Activated CD4-positive, alpha-beta memory T cell treated with anti-CD3 and anti-CD28 coated beads for 36 hours (primary cell): Measurements from ENCODE around the gene CAMK2G. TPM values are rescaled to one million over a fixed set of nuclear protein-coding genes. Genes with fewer than 3 reads are reported as not detected.

Experiments used
- CTCF ChIA-PET: fragments of 350-600 bp; sonication (Branson Sonifier 250); formaldehyde crosslinking; loops from one replicate; lab custom pipeline; 2021; ENCODE audit warnings: antibody characterized with exemption, inconsistent platforms; lab: Charles Lee
- POLR2A ChIA-PET: fragments of 350-600 bp; sonication (Branson Sonifier 250); formaldehyde crosslinking; loops from one replicate; lab custom pipeline; 2021; ENCODE audit warnings: antibody characterized with exemption; lab: Charles Lee
- DNase-seq: peaks from one replicate; pipeline ENCODE4 v3.0.0-alpha.2; 2020
- H3K27ac Mint-ChIP-seq: one replicate; pipeline ENCODE4 v1.8.0; 2021; ENCODE audit warnings: mixed read lengths
- H3K27me3 Mint-ChIP-seq: one replicate; pipeline ENCODE4 v1.8.0; 2021; ENCODE audit warnings: mixed read lengths
- H3K36me3 Mint-ChIP-seq: one replicate; pipeline ENCODE4 v1.8.0; 2021; ENCODE audit warnings: mixed read lengths
- H3K4me1 Mint-ChIP-seq: one replicate; pipeline ENCODE4 v1.8.0; 2021; ENCODE audit warnings: low read depth, mixed read lengths
- H3K4me3 Mint-ChIP-seq: one replicate; pipeline ENCODE4 v1.8.0; 2021; ENCODE audit warnings: mild to moderate bottlenecking, mixed read lengths
- H3K9me3 Mint-ChIP-seq: one replicate; pipeline ENCODE4 v1.8.0; 2021; ENCODE audit warnings: mixed read lengths
- intact Hi-C: fragments of 100-400 bp; cut with micrococcal nuclease; formaldehyde crosslinking; loops from one replicate; pipeline ENCODE4 v1.15.1; 2023
- total RNA-seq, 2 experiments: library from RNA; stranded (reverse); gene quantifications; one replicate each; pipeline ENCODE4 v1.2.3, GENCODE V29; 2021

Gene CAMK2G
- total RNA-seq, 2 experiments from 2014 or later = 20.8 to 21.5 TPM

DNA sequence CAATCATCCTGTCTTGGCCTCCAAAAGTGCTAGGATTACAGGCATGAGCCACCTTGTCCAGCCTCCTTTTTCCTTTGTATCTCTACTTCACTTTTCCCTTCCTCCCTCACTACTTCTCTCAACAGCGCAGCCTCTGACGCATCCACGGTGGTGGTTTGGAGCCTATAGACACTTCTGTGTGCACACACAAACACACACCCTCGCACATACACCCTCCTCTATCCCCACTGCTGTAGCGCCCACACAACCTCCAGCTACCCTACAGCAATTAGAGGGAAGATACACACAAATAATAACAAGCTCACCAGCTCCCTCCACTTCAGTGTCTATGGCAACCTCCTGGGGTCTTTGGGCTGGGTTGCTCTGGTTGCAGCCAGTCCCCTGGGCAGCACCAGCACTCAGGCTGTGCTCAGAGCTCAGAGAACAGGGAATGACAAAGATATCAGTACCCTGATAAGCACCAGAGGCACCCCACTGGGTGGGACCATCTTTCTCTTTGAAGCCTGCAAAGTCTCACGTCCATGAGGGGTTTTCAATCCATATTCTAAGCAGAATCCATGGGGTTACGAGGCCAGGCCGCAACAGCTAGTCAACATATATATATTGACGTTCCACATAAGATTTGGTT is 3.3 kb upstream of the CAMK2G start:
- no peak overlapping the region for H3K4me3 Mint-ChIP-seq
- H3K27me3 Mint-ChIP-seq = no peaks in the 10 kb centered on the region
- DNase-seq = no peak
- CTCF ChIA-PET = interaction anchor here (0.6 to 13.8 kb wide), 6 partner anchors 9 to 346 kb away, joined by 5 to 486 read pairs (median 15); no protein-coding TSS in a partner anchor
- peaks cover 1% of the 10 kb centered on the region for H3K36me3 Mint-ChIP-seq
- intact Hi-C loops = loop anchor here (5.0 kb wide), 1 partner anchor 95 kb away; the partner anchor contains the start of gene CHCHD1
- no peak overlapping the region for H3K27ac Mint-ChIP-seq
- POLR2A ChIA-PET = no interaction called here
- peaks cover 35% of the 10 kb centered on the region for H3K4me1 Mint-ChIP-seq
- H3K9me3 Mint-ChIP-seq = no peaks in the 10 kb centered on the region

DNA sequence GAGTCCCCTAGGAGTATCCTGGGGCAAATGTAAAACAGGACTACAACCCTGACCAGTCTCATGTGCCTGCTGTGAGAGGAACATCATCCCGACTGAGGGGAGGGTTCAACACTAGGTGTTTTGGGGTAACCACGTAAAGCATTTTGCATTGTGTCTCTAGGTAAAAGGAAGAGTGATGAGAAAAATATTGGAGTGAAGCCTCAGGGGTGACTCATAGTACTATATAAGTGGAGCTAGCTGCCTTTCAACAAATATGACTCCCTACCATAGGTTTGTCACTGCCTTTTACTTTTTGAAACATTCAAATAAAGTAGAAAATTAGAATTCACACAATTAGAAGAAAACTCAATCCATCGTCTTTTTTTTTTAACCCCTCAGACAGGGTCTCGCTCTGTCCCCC is 2.6 kb upstream of the CAMK2G start:
- POLR2A ChIA-PET = interaction anchor here (0.7 to 1.4 kb wide), 2 partner anchors 25 to 141 kb away, joined by 3 read pairs; no protein-coding TSS in a partner anchor
- peaks cover 3% of the 10 kb centered on the region for H3K36me3 Mint-ChIP-seq
- peaks cover 42% of the 10 kb centered on the region for H3K4me1 Mint-ChIP-seq
- no peaks in the 10 kb centered on the region for H3K27me3 Mint-ChIP-seq
- CTCF ChIA-PET = interaction anchor here (1.6 to 13.8 kb wide), 4 partner anchors 17 to 62 kb away, joined by 8 to 486 read pairs (median 85); no protein-coding TSS in a partner anchor
- H3K4me3 Mint-ChIP-seq = no peak overlapping the region
- DNase-seq = no peak
- no peaks in the 10 kb centered on the region for H3K9me3 Mint-ChIP-seq
- H3K27ac Mint-ChIP-seq = no peak overlapping the region
- intact Hi-C loops = loop anchor here (5.0 kb wide), 1 partner anchor 95 kb away; the partner anchor contains the start of gene CHCHD1

- ChIA-PET CTCF (interaction anchor here (1.3 to 13.8 kb wide), 4 partner anchors 10 to 63 kb away, joined by 3 to 486 read pairs (median 78); no protein-coding TSS in a partner anchor), POLR2A (interaction anchor here (0.7 to 1.4 kb wide), 2 partner anchors 24 to 141 kb away, joined by 3 read pairs; no protein-coding TSS in a partner anchor)
- Mint-ChIP-seq H3K9me3 (no peaks in the 10 kb centered on the region), H3K4me1 (peaks cover 46% of the 10 kb centered on the region), H3K27me3 (no peaks in the 10 kb centered on the region), H3K27ac (no peak overlapping the region), H3K4me3 (no peak overlapping the region), H3K36me3 (peaks cover 3% of the 10 kb centered on the region)
- intact Hi-C loops = loop anchor here (5.0 kb wide), 1 partner anchor 94 kb away; the partner anchor contains the start of gene CHCHD1
- no peak for DNase-seq
These were observed 2.2 kb upstream of the CAMK2G start for GRCh38 chr10:73876566-73876965.

DNA sequence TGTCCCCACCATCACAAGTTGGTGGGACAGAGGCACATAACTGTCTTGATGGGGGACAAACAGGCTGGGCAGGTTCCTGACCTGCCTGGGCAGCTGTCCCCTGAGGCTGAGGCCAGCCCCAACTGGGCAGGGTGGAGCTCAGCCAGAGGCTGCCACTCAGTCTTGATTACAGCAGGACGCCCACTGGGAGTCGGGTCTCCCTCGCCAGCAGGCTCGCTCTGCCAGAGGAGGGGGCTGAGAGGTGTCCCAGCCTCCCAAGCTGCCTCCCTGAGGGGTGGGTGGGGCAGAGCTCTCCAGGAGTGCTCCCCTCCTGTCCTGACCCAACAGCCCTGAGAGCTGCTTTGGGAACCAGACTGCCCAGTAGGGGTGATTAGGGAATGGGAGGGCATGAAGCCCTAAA is 1.8 kb upstream of the CAMK2G start:
- ChIA-PET CTCF (interaction anchor here (1.3 to 13.8 kb wide), 3 partner anchors 10 to 64 kb away, joined by 3 to 486 read pairs (median 6); no protein-coding TSS in a partner anchor), POLR2A (interaction anchor here (1.3 to 1.4 kb wide), 2 partner anchors 24 to 26 kb away, joined by 3 to 4 read pairs; no protein-coding TSS in a partner anchor)
- Mint-ChIP-seq H3K4me3 (no peak overlapping the region), H3K36me3 (peaks cover 3% of the 10 kb centered on the region), H3K4me1 (peaks cover 49% of the 10 kb centered on the region), H3K9me3 (no peaks in the 10 kb centered on the region), H3K27ac (no peak overlapping the region), H3K27me3 (no peaks in the 10 kb centered on the region)
- intact Hi-C loops = loop anchor here (5.0 kb wide), 1 partner anchor 94 kb away; the partner anchor contains the start of gene CHCHD1
- DNase-seq = no peak

GRCh38 chr10:73875139-73875475 is 752 bp upstream of the CAMK2G start:
- H3K36me3 Mint-ChIP-seq = peaks cover 3% of the 10 kb centered on the region
- CTCF ChIA-PET = interaction anchor here (0.6 to 13.8 kb wide), 4 partner anchors 11 to 260 kb away, joined by 3 to 486 read pairs (median 4); no protein-coding TSS in a partner anchor
- H3K9me3 Mint-ChIP-seq = no peaks in the 10 kb centered on the region
- peak overlapping the region; percentile 54 for H3K27ac Mint-ChIP-seq
- DNase-seq = peak; percentile 47
- peak overlapping the region; percentile 78 for H3K4me3 Mint-ChIP-seq
- H3K27me3 Mint-ChIP-seq = no peaks in the 10 kb centered on the region
- POLR2A ChIA-PET = interaction anchor here (0.9 to 2.5 kb wide), 5 partner anchors 9 to 25 kb away, joined by 3 to 7 read pairs (median 4); no protein-coding TSS in a partner anchor
- intact Hi-C loops = loop anchor here (1.0 to 5.0 kb wide), 5 partner anchors 10 to 93 kb away; partner anchors contain the start of genes CHCHD1 and NDST2
- H3K4me1 Mint-ChIP-seq = peaks cover 58% of the 10 kb centered on the region

GRCh38 chr10:73873838-73874215 is 528 bp downstream of the CAMK2G start:
- peak overlapping the region; percentile 38 for H3K4me3 Mint-ChIP-seq
- ChIA-PET CTCF (interaction anchor here (0.6 to 13.8 kb wide), 3 partner anchors 8 to 25 kb away, joined by 3 to 486 read pairs (median 4); no protein-coding TSS in a partner anchor), POLR2A (interaction anchor here (1.2 to 2.5 kb wide), 2 partner anchors 11 to 15 kb away, joined by 5 to 7 read pairs; no protein-coding TSS in a partner anchor)
- no peaks in the 10 kb centered on the region for H3K9me3 Mint-ChIP-seq
- H3K4me1 Mint-ChIP-seq = peaks cover 47% of the 10 kb centered on the region
- H3K27ac Mint-ChIP-seq = no peak overlapping the region
- intact Hi-C loops = loop anchor here (2.0 kb wide), 1 partner anchor 63 kb away; the partner anchor contains the start of gene NDST2
- H3K27me3 Mint-ChIP-seq = no peaks in the 10 kb centered on the region
- DNase-seq = no peak
- peaks cover 3% of the 10 kb centered on the region for H3K36me3 Mint-ChIP-seq

DNA sequence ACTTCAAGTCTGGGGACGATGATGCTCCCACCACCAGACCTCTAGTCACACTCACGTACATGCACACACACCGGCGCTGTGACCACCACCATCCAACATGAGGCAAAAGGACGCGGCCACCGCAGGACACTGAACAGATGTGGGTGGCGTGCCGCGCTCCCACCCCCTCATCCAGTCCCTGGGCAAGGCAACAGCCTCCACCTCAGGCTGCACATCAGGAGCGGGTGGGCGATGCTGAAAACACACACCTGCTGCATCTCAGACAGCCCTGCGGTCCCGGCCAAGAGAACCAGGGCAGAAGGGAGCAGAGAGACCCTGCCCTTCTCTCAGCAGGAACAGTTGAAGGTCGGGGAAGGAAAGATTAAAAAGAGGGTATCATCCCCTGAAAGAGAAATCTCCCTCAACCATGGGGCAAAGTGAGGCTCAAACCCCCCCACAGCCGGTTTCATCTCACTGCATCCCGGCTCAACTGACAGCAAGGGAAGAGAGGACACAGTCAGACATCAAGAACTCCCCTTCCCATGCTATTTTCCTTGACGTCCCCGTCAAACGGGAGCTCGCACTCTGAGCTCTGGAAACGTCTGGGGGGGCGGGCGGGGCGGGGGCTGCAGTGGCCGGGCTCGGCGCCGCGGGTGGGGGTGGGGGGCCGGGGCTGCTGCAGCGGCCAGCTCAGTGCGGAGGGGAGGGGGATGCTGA is 1.1 kb downstream of the CAMK2G start:
- H3K4me3 Mint-ChIP-seq = peak overlapping the region; percentile 76
- CTCF ChIA-PET = interaction anchor here (13.8 kb wide), 1 partner anchor 25 kb away, joined by 486 read pairs; no protein-coding TSS in a partner anchor
- H3K4me1 Mint-ChIP-seq = peaks cover 46% of the 10 kb centered on the region

DNA sequence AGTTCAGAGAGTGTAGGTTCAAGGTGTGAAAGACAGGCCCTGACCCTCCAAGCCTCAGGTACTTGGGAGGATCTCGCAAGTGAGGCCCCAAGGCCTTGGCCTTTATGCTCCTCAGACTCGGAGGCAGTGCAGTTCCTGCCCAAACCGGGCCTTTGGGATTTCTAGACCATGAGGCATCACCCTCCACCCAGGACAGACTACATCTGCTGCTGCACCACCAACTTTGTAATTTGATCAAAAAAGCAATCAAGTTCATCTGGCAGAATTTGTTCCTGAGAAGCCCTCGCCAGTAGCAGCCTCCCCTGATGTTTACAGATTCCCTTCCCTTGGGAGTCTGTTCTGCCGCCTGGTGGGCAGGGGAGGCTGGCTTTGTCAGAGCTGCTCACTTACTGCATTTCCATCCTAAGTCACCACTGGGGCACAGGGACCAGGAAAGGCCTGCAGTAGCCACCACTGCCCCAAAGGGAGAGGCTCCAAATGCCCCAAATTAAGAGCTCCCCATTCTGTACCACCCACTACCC is 2.1 kb downstream of the CAMK2G start:
- ChIA-PET POLR2A (no interaction called here), CTCF (interaction anchor here (0.8 kb wide), 1 partner anchor 13 kb away, joined by 3 read pairs; no protein-coding TSS in a partner anchor)
- H3K27ac Mint-ChIP-seq = peak overlapping the region; percentile 50
- H3K27me3 Mint-ChIP-seq = no peaks in the 10 kb centered on the region
- intact Hi-C loops = no loop called here
- H3K4me3 Mint-ChIP-seq = peak overlapping the region; percentile 76
- H3K4me1 Mint-ChIP-seq = peaks cover 53% of the 10 kb centered on the region
- DNase-seq = no peak
- peaks cover 3% of the 10 kb centered on the region for H3K36me3 Mint-ChIP-seq
- H3K9me3 Mint-ChIP-seq = no peaks in the 10 kb centered on the region

More for the DNA sequence above, 1.1 kb downstream of the CAMK2G start:
- H3K27ac Mint-ChIP-seq = peak overlapping the region; percentile 66
- peaks cover 3% of the 10 kb centered on the region for H3K36me3 Mint-ChIP-seq
- H3K27me3 Mint-ChIP-seq = no peaks in the 10 kb centered on the region
- intact Hi-C loops = no loop called here
- POLR2A ChIA-PET = interaction anchor here (2.5 kb wide), 1 partner anchor 11 kb away, joined by 7 read pairs; no protein-coding TSS in a partner anchor
- no peaks in the 10 kb centered on the region for H3K9me3 Mint-ChIP-seq
- DNase-seq = no peak

DNA sequence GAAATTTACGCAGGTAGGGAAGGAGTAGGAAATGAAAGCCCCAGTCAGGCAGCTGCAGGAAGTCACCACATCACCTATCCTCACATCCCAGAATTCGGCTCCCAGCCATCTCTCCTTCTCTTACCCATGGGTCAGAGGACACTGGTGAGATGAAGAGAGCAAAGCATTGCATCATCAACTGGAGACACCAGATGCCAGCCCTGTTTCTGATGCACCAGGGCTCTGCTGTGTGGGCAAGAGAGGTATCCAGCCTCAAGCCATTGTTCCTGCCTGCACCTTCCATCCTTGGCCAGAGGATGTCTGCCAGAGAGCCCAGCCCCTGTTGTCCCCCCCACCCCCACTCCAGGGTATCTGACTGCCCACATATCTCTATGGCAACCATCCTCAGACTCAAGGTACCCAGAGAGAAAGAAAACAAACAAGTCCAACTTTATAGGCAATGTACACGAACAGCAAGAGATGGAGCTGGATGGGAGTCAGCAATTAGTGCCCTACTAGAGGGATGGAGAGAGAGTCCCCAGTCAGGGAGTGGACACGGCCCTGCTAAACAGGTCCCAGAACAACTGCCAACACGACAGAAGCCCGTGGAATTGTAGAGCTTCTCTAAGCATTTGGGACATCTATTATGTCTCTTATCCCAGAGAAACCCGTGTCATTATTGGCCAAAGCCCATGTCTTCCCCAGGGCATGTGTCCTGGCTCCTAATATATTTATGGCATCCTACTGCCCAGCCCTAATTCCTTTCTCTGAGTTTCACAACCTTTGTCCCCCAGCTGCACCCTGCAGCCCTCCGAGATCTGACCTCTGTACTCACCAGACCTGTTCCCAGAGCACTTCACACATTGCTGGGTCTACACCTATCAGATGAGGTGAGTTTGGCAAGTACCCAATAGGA is 2.8 kb downstream of the CAMK2G start:
- Mint-ChIP-seq H3K27me3 (no peaks in the 10 kb centered on the region), H3K4me3 (peak overlapping the region; percentile 28), H3K4me1 (peaks cover 57% of the 10 kb centered on the region), H3K27ac (peak overlapping the region; percentile 50), H3K9me3 (no peaks in the 10 kb centered on the region), H3K36me3 (peaks cover 3% of the 10 kb centered on the region)
- ChIA-PET POLR2A (interaction anchor here (0.7 kb wide), 1 partner anchor 8 kb away, joined by 3 read pairs; no protein-coding TSS in a partner anchor), CTCF (interaction anchor here (0.8 to 2.9 kb wide), 2 partner anchors 8 to 12 kb away, joined by 3 to 18 read pairs; no protein-coding TSS in a partner anchor)
- intact Hi-C loops = no loop called here
- DNase-seq = no peak

- no peak overlapping the region for H3K4me3 Mint-ChIP-seq
These were observed 5.6 kb downstream of the CAMK2G start for GRCh38 chr10:73868655-73869195.

More at GRCh38 chr10:73868655-73869195, 5.6 kb downstream of the CAMK2G start:
- DNase-seq = no peak
- intact Hi-C loops = no loop called here
- H3K36me3 Mint-ChIP-seq = peaks cover 9% of the 10 kb centered on the region
- H3K9me3 Mint-ChIP-seq = no peaks in the 10 kb centered on the region
- H3K4me1 Mint-ChIP-seq = peaks cover 71% of the 10 kb centered on the region
- POLR2A ChIA-PET = no interaction called here
- H3K27me3 Mint-ChIP-seq = no peaks in the 10 kb centered on the region
- CTCF ChIA-PET = interaction anchor here (0.9 to 2.9 kb wide), 2 partner anchors 9 to 11 kb away, joined by 3 to 18 read pairs; no protein-coding TSS in a partner anchor
- no peak overlapping the region for H3K27ac Mint-ChIP-seq
